ENCODE measurements around the gene SHC3. TPM values are rescaled to one million over a fixed set of nuclear protein-coding genes. Genes with fewer than 3 reads are reported as not detected.

Gene SHC3
- total RNA-seq, 1 donor from 2014 or later: 0.85 TPM

DNA sequence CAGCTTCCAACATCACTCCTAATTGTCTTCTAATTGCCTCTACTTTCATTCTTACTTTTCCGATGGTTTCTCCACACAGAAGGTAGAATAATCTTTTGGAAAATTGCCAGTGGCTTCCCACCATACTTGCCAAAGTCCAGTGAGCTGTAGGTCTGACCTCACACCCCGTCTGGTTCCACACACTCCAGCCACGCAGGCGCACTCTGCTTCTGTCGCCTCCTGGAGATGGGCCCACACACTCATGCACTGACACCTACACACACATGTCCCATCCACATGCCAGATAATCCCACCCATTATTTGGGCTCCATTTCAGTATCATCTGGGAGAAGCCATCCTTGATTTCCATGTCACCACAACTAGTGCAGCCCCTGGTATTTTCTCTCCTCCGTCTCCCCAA lies 12.7 kb downstream of the SHC3 start:
- H3K4me3 ChIP-seq: no peak overlapping the region
- intact Hi-C loops (cut with DNase I): no loop called here
- no peaks in the 10 kb centered on the region for H3K27me3 ChIP-seq
- no peak for TF ChIP-seq CTCF (IDR thresholded peaks at IDR 0.05)
- no peaks in the 10 kb centered on the region for H3K36me3 ChIP-seq
- DNase-seq (ENCODE audit: low spot score in 2 of 2): no peak
- H3K27ac ChIP-seq: no peak overlapping the region
- H3K4me1 ChIP-seq: no peaks in the 10 kb centered on the region
- no peaks in the 10 kb centered on the region for H3K9me3 ChIP-seq

GRCh38 chr9:89165341-89165740 lies 13.3 kb downstream of the SHC3 start:
- intact Hi-C loops (cut with DNase I): no loop called here
- Histone ChIP-seq H3K4me3 (no peak overlapping the region), H3K4me1 (no peaks in the 10 kb centered on the region), H3K36me3 (no peaks in the 10 kb centered on the region), H3K9me3 (no peaks in the 10 kb centered on the region), H3K27ac (no peak overlapping the region), H3K27me3 (no peaks in the 10 kb centered on the region)
- no peak for DNase-seq (ENCODE audit: low spot score in 2 of 2)
- TF ChIP-seq CTCF (IDR thresholded peaks at IDR 0.05): no peak

DNA sequence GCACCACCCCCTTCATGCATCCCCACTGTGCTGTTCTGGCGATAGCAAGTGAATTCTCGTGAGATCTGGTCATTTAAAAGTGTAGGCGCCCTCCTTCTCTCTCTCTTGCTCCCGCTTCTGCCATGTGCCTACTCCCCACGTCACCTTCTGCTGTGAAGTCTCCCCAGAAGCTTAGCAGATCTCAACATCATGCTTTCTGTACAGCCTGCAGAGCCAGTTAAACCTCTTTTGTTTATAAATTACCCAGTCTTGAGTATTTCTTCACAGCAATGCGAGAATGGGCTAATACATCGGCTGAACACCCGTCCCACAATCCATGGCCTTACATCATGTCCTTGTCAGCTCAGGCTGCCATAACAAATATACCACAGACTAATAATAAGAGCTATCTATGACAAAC lies 17.4 kb downstream of the SHC3 start:
- Histone ChIP-seq H3K27me3 (no peaks in the 10 kb centered on the region), H3K9me3 (no peaks in the 10 kb centered on the region), H3K27ac (no peak overlapping the region), H3K36me3 (no peaks in the 10 kb centered on the region), H3K4me1 (no peaks in the 10 kb centered on the region), H3K4me3 (no peak overlapping the region)
- intact Hi-C loops (cut with DNase I): no loop called here
- no peak for DNase-seq (ENCODE audit: low spot score in 2 of 2)
- TF ChIP-seq CTCF (IDR thresholded peaks at IDR 0.05): no peak

DNA sequence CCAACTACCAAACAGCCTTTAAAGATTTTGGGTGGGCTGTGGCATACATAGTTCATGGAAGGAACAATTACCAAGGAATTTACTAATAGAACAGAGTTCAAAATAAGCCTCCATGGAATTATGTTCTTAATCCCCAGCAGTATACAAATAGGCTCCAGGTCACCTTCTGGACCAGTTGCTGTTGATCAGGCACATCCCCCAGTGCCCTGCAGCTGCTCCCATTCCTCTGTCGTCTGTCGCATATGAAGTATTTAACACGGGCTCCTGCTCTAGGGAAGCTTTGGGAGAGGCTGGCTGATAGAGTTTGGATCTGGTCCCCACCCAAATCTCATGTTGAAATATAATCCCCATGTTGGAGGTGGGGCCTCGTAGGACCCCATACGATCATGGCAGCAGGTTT lies 17.8 kb downstream of the SHC3 start:
- intact Hi-C loops (cut with DNase I): no loop called here

GRCh38 chr9:89154651-89155336 lies 23.8 kb downstream of the SHC3 start:
- Histone ChIP-seq H3K27me3 (no peaks in the 10 kb centered on the region), H3K36me3 (no peaks in the 10 kb centered on the region), H3K4me3 (no peak overlapping the region), H3K4me1 (no peaks in the 10 kb centered on the region), H3K27ac (no peak overlapping the region), H3K9me3 (no peaks in the 10 kb centered on the region)
- TF ChIP-seq CTCF (IDR thresholded peaks at IDR 0.05): no peak
- intact Hi-C loops (cut with DNase I): no loop called here
- no peak for DNase-seq (ENCODE audit: low spot score in 2 of 2)

More for the DNA sequence above, 17.8 kb downstream of the SHC3 start:
- Histone ChIP-seq H3K27me3 (no peaks in the 10 kb centered on the region), H3K9me3 (no peaks in the 10 kb centered on the region), H3K36me3 (no peaks in the 10 kb centered on the region), H3K27ac (no peak overlapping the region), H3K4me3 (no peak overlapping the region), H3K4me1 (no peaks in the 10 kb centered on the region)
- DNase-seq (ENCODE audit: low spot score in 2 of 2): no peak
- no peak for TF ChIP-seq CTCF (IDR thresholded peaks at IDR 0.05)

GRCh38 chr9:89154218-89154617 lies 24.4 kb downstream of the SHC3 start:
- H3K4me1 ChIP-seq: no peaks in the 10 kb centered on the region
- no peak for DNase-seq (ENCODE audit: low spot score in 2 of 2)
- H3K36me3 ChIP-seq: no peaks in the 10 kb centered on the region
- H3K9me3 ChIP-seq: no peaks in the 10 kb centered on the region
- H3K4me3 ChIP-seq: no peak overlapping the region
- no peak for TF ChIP-seq CTCF (IDR thresholded peaks at IDR 0.05)
- no peaks in the 10 kb centered on the region for H3K27me3 ChIP-seq
- no peak overlapping the region for H3K27ac ChIP-seq
- intact Hi-C loops (cut with DNase I): no loop called here

Data from ascending aorta (tissue), 2 donors.